Heart left ventricle (tissue), 13 donors: Measurements from ENCODE around the gene ATRN.

Experiments
- POLR2A ChIP-seq, 2 donors: fragments of 450-650 bp; IDR thresholded peaks; one replicate each; pipeline ENCODE4 v1.6.1; 2017; ENCODE audit warnings: antibody characterized with exemption in 2 of 2, mild to moderate bottlenecking in 2 of 2, moderate library complexity in 2 of 2
- TF ChIP-seq, protein P1 (sequence below), 12 donors: fragments of 200-600 bp; sonication (generic) in 4 of 12; IDR thresholded peaks; one replicate each; pipeline versions ENCODE4 v1.5.0 to v1.8.0; 2018 to 2022; ENCODE audit warnings: antibody characterized with exemption in 12 of 12, mild to moderate bottlenecking in 5 of 12
- donor health status: ischemic (EF 13 %, LVEDD 7.1; RV severe dilation, severe dysfunction).
- donor health status: DM: no; HTN: yes; CAD: no.
- donor health status: DM: no; HTN: no; CAD: no.
- donor health status: ischemic (EF 25% LVEDD 6.9; RV normal size, moderate dysfunction).
- donor health status: ischemic (EF 25% LVEDD 5.7; RV mildly dilated, moderate dysfunction).
- donor health status: ischemic (EF 35%, LVEDD 5.7; RV mildly dilated, moderate dysfunction).
- donor health status: nonischemic (EF 11% LVEDD 7.7; RV severe dilation, severe dysfunction).
- donor health status: DM: yes; HTN: yes; CAD: no.
- donor health status: PGD.
- donor health status: ischemic (EF 29% LVEDD 5.4; RV normal size, mild dysfunction).
- donor health status: nonischemic (EF 23%, LVEDD 6.1; RV moderate dilation, normal function).

DNA sequence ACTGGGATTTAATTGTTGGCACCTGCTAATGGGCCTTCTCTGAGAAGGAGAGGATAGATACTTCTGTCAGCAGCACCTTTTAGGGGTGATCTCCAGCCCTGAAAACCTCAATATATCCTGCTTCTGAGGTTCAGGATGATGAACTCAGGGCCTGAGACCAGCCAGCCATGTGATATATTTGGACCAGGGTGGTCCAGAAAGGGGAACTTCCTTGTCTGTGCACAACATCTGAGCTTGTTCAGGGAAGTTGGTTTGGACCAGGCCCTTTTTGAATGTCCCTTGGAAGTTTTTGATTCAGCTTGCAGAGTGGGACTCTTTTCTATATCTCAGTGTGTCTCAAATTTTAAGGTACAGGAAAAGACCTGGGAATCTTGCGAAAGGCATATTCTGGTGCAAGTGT lies 106.5 kb downstream of the ATRN start:
- TF ChIP-seq, protein P1, sequence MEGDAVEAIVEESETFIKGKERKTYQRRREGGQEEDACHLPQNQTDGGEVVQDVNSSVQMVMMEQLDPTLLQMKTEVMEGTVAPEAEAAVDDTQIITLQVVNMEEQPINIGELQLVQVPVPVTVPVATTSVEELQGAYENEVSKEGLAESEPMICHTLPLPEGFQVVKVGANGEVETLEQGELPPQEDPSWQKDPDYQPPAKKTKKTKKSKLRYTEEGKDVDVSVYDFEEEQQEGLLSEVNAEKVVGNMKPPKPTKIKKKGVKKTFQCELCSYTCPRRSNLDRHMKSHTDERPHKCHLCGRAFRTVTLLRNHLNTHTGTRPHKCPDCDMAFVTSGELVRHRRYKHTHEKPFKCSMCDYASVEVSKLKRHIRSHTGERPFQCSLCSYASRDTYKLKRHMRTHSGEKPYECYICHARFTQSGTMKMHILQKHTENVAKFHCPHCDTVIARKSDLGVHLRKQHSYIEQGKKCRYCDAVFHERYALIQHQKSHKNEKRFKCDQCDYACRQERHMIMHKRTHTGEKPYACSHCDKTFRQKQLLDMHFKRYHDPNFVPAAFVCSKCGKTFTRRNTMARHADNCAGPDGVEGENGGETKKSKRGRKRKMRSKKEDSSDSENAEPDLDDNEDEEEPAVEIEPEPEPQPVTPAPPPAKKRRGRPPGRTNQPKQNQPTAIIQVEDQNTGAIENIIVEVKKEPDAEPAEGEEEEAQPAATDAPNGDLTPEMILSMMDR (IDR thresholded peaks at IDR 0.05): no peak
- TF ChIP-seq POLR2A (IDR thresholded peaks at IDR 0.05): no peak
